Stimulated activated CD8-positive, alpha-beta memory T cell treated with anti-CD3 and anti-CD28 coated beads, Interleukin-12 subunit alpha, Interleukin-12 subunit beta, amount 100 ng/mL, for 24 hours (primary cell): Measurements from ENCODE around the gene SFXN5.

Source experiments
- DNase-seq: peaks from one replicate; pipeline ENCODE4 v3.0.0-alpha.2; 2020; ENCODE audit errors: extremely low read depth

Gene SFXN5

GRCh38 chr2:72940361-72940760, 131.2 kb downstream of the SFXN5 start:
- no peak for DNase-seq

- no peak for DNase-seq
Measured at GRCh38 chr2:72938455-72938854, 133.1 kb downstream of the SFXN5 start.

GRCh38 chr2:72937356-72937669, 134.2 kb downstream of the SFXN5 start:
- no peak for DNase-seq

- DNase-seq, result no peak
Measured at GRCh38 chr2:72936660-72937355, 134.7 kb downstream of the SFXN5 start.

GRCh38 chr2:72935611-72935957, 135.9 kb downstream of the SFXN5 start:
- no peak for DNase-seq

- no peak for DNase-seq
Measured at GRCh38 chr2:72934683-72935610, 136.6 kb downstream of the SFXN5 start.

- no peak for DNase-seq
Measured at GRCh38 chr2:72933646-72934151, 137.8 kb downstream of the SFXN5 start.

- no peak for DNase-seq
Measured at GRCh38 chr2:72933207-72933606, 138.3 kb downstream of the SFXN5 start.

- DNase-seq, result no peak
Measured at GRCh38 chr2:72932805-72933204, 138.7 kb downstream of the SFXN5 start.

GRCh38 chr2:72932045-72932740, 139.3 kb downstream of the SFXN5 start:
- DNase-seq, result no peak

GRCh38 chr2:72931280-72931910, 140.1 kb downstream of the SFXN5 start:
- no peak for DNase-seq

GRCh38 chr2:72929010-72929409, 142.5 kb downstream of the SFXN5 start:
- no peak for DNase-seq

- no peak for DNase-seq
Measured at GRCh38 chr2:72927619-72928550, 143.6 kb downstream of the SFXN5 start.

- no peak for DNase-seq
Measured at GRCh38 chr2:72926811-72927465, 144.6 kb downstream of the SFXN5 start.

- DNase-seq, result no peak
Measured at GRCh38 chr2:72926368-72926767, 145.1 kb downstream of the SFXN5 start.

- DNase-seq, result no peak
Measured at GRCh38 chr2:72925328-72925943, 146.1 kb downstream of the SFXN5 start.

- DNase-seq, result no peak
Measured at GRCh38 chr2:72924353-72925240, 146.9 kb downstream of the SFXN5 start.

- DNase-seq, result no peak
Measured at GRCh38 chr2:72923833-72924352, 147.6 kb downstream of the SFXN5 start.

- DNase-seq, result no peak
Measured at GRCh38 chr2:72921853-72922252, 149.7 kb downstream of the SFXN5 start.
